Esophagus (tissue), 2 donors: ENCODE data around the gene PLEKHA7. TPM values are rescaled to one million over a fixed set of nuclear protein-coding genes. Genes with fewer than 3 reads are reported as not detected.
"Not testable (repeated sequence)": the region's sequence is repeated elsewhere in the genome, so short reads cannot be mapped to it uniquely, and the experiment has no call there.

Experiments
- H3K27ac ChIP-seq, 2 donors: one replicate each; pipeline ENCODE4 v1.5.1; 2013; ENCODE audit warnings: low read depth in 2 of 2, mild to moderate bottlenecking in 2 of 2, inconsistent platforms in 1 of 2, low read length in 1 of 2, moderate library complexity in 1 of 2
- H3K27me3 ChIP-seq, 2 donors: one replicate each; pipeline ENCODE4 v1.6.1; 2013; ENCODE audit warnings: low read length in 2 of 2, control low read depth in 1 of 2, mild to moderate bottlenecking in 1 of 2; ENCODE audit not compliant: insufficient read depth in 2 of 2, control insufficient read depth in 1 of 2
- H3K36me3 ChIP-seq, 2 donors: one replicate each; pipeline ENCODE4 v1.6.1; 2013; ENCODE audit warnings: low read length in 1 of 2; ENCODE audit not compliant: control insufficient read depth in 2 of 2, insufficient read depth in 2 of 2
- H3K4me1 ChIP-seq, 2 donors: one replicate each; pipeline ENCODE4 v1.6.1; 2013; ENCODE audit warnings: low read length in 1 of 2; ENCODE audit not compliant: control insufficient read depth in 2 of 2, insufficient read depth in 2 of 2
- H3K4me3 ChIP-seq, 2 donors: one replicate each; pipeline ENCODE4 v1.5.1; 2013; ENCODE audit warnings: low read length in 2 of 2, mild to moderate bottlenecking in 2 of 2, low read depth in 1 of 2, moderate library complexity in 1 of 2
- H3K9me3 ChIP-seq, 2 donors: one replicate each; pipeline ENCODE4 v1.6.1; 2013; ENCODE audit warnings: mild to moderate bottlenecking in 2 of 2, low read depth in 1 of 2, low read length in 1 of 2, moderate library complexity in 1 of 2; ENCODE audit not compliant: control insufficient read depth in 2 of 2, insufficient read depth in 1 of 2
- WGBS, 2 donors: extraction: QIAGEN DNeasy Blood & Tissue Kit; methylation state at CpG; one replicate each; pipeline ENCODE4 v1.1.7; 2013; 5-methylcytosine and 5-hydroxymethylcytosine counted together
- polyA plus RNA-seq, 2 donors: library from polyadenylated mRNA; stranded (reverse); fragments of 200-250 nt; gene quantifications; one replicate each; pipeline ENCODE4 v1.2.3, GENCODE V29; 2013
- donor health status: healthy with polysubstance abuse.
- donor health status: Bipolar disorder and iron deficiency.

PLEKHA7 gene
- 10 to 100 TPM; 41.4 to 46.0 TPM for polyA plus RNA-seq

- 1% methylated on average over 32 to 63 of the region's 76 CpGs for WGBS, 2 donors
- Histone ChIP-seq H3K27me3 (no peaks in the 10 kb centered on the region), H3K4me3 (peak within 1 kb of the TSS; percentile 74 to 77)
These were observed at the start of gene PLEKHA7 for GRCh38 chr11:17014321-17014832. Gene PLEKHA7 (minus strand): TSS chr11:17014414. CDS start chr11:17014401, 13 bp downstream.

GRCh38 chr11:17063171-17064002, 49.2 kb upstream of the PLEKHA7 start:
- no peaks in the 10 kb centered on the region for H3K27me3 ChIP-seq

More at GRCh38 chr11:17014321-17014832, at the start of gene PLEKHA7:
- Histone ChIP-seq H3K36me3 (no peaks in the 10 kb centered on the region), H3K4me1 (peaks cover 0 to 3% of the 10 kb centered on the region in 2 donors), H3K27ac (peak within 1 kb of the TSS; percentile 86 to 91), H3K9me3 (no peaks in the 10 kb centered on the region)

GRCh38 chr11:17051146-17051545, 36.9 kb upstream of the PLEKHA7 start:
- not testable (repeated sequence) for H3K36me3 ChIP-seq, H3K4me1 ChIP-seq, H3K9me3 ChIP-seq, H3K4me3 ChIP-seq, H3K27me3 ChIP-seq, H3K27ac ChIP-seq
- WGBS, 2 donors, result 95 to 96% methylated on average over 17 to 25 of the region's 27 CpGs

More at GRCh38 chr11:17063171-17064002, 49.2 kb upstream of the PLEKHA7 start:
- H3K9me3 ChIP-seq, result no peaks in the 10 kb centered on the region
- no peaks in the 10 kb centered on the region for H3K4me1 ChIP-seq
- H3K27ac ChIP-seq, result no peak overlapping the region
- H3K36me3 ChIP-seq, result no peaks in the 10 kb centered on the region
- no peak overlapping the region for H3K4me3 ChIP-seq
- WGBS, 2 donors, result 78 to 81% methylated on average over 4 of the region's 4 CpGs

- H3K4me1 ChIP-seq, H3K27ac ChIP-seq, H3K4me3 ChIP-seq, H3K36me3 ChIP-seq, H3K27me3 ChIP-seq, H3K9me3 ChIP-seq: not testable (repeated sequence)
- WGBS, 2 donors, result 43 to 62% methylated on average over 4 of the region's 4 CpGs
These were observed 34.3 kb upstream of the PLEKHA7 start for GRCh38 chr11:17048491-17048890.

- H3K36me3 ChIP-seq, result no peaks in the 10 kb centered on the region
- 72 to 76% methylated on average over 5 of the region's 5 CpGs for WGBS, 2 donors
- H3K27ac ChIP-seq, result no peak overlapping the region
- no peaks in the 10 kb centered on the region for H3K9me3 ChIP-seq
- no peak overlapping the region for H3K4me3 ChIP-seq
- no peaks in the 10 kb centered on the region for H3K4me1 ChIP-seq
- H3K27me3 ChIP-seq, result no peaks in the 10 kb centered on the region
These were observed 32.5 kb upstream of the PLEKHA7 start for GRCh38 chr11:17046690-17047089.

GRCh38 chr11:17036666-17037658, 22.7 kb upstream of the PLEKHA7 start:
- WGBS, 2 donors, result 78 to 82% methylated on average over 6 of the region's 6 CpGs
- Histone ChIP-seq H3K4me3 (no peak overlapping the region), H3K27ac (no peak overlapping the region), H3K9me3 (no peaks in the 10 kb centered on the region), H3K4me1 (no peaks in the 10 kb centered on the region), H3K36me3 (no peaks in the 10 kb centered on the region), H3K27me3 (no peaks in the 10 kb centered on the region)

- WGBS, 2 donors, result 89 to 91% methylated on average over 8 to 10 of the region's 10 CpGs
These were observed 19.8 kb upstream of the PLEKHA7 start for GRCh38 chr11:17034027-17034426.

GRCh38 chr11:17026487-17027082, 12.4 kb upstream of the PLEKHA7 start:
- H3K4me3 ChIP-seq, result no peak overlapping the region
- no peaks in the 10 kb centered on the region for H3K4me1 ChIP-seq
- no peaks in the 10 kb centered on the region for H3K27me3 ChIP-seq
- whole genome bisulfite sequencing, 2 donors, result 85 to 87% methylated on average over 3 of the region's 3 CpGs
- H3K27ac ChIP-seq, result no peak overlapping the region
- H3K36me3 ChIP-seq, result no peaks in the 10 kb centered on the region
- H3K9me3 ChIP-seq, result no peaks in the 10 kb centered on the region

More at GRCh38 chr11:17034027-17034426, 19.8 kb upstream of the PLEKHA7 start:
- H3K27me3 ChIP-seq, H3K27ac ChIP-seq, H3K4me1 ChIP-seq, H3K36me3 ChIP-seq, H3K9me3 ChIP-seq, H3K4me3 ChIP-seq: not testable (repeated sequence)

GRCh38 chr11:17024924-17025323, 10.7 kb upstream of the PLEKHA7 start:
- H3K4me3 ChIP-seq, result no peak overlapping the region
- no peaks in the 10 kb centered on the region for H3K27me3 ChIP-seq
- no peaks in the 10 kb centered on the region for H3K4me1 ChIP-seq
- H3K36me3 ChIP-seq, result no peaks in the 10 kb centered on the region
- H3K27ac ChIP-seq, result no peak overlapping the region
- no peaks in the 10 kb centered on the region for H3K9me3 ChIP-seq
- WGBS, 2 donors, result 87 to 89% methylated on average over 2 of the region's 2 CpGs
